HepG2 (cell line): Measurements from ENCODE around the gene ZDHHC18. TPM values are rescaled to one million over a fixed set of nuclear protein-coding genes. Genes with fewer than 3 reads are reported as not detected.
A peak's percentile ranks its signal among the peaks of the same experiment; 100 is the strongest.

Experiments used
- ASH2L ChIP-seq: fragments of 300-600, 200-600 bp; sonication (generic); IDR thresholded peaks from 2 replicates; pipeline ENCODE4 v1.7.0; 2017; ENCODE audit warnings: low read depth, mild to moderate bottlenecking, moderate library complexity, mixed read lengths, low read length; ENCODE audit not compliant: insufficient read length
- BHLHE40 ChIP-seq: IDR thresholded peaks from 2 replicates; pipeline ENCODE4 v1.6.1; 2011; ENCODE audit warnings: low read length, improper control_type of control experiment
- HNF4A ChIP-seq: sonication (generic); formaldehyde crosslinking; IDR thresholded peaks from 2 replicates; pipeline ENCODE4 v1.4.0; 2020; ENCODE audit warnings: missing genetic modification reagents
- NR2F6 ChIP-seq, 2 experiments: IDR thresholded peaks; 2 replicates each; pipeline ENCODE4 v1.6.1; 2016; ENCODE audit warnings: antibody characterized with exemption in 1 of 2, mild to moderate bottlenecking in 1 of 2
- TCF12 ChIP-seq, 2 experiments: fragments of 450-650 bp in 1 of 2; sonication (generic) in 1 of 2; formaldehyde crosslinking in 1 of 2; IDR thresholded peaks; 2 replicates each; pipeline versions ENCODE4 v1.6.1 to v1.8.0; 2017 to 2022; ENCODE audit warnings: antibody characterized with exemption in 1 of 2, mild to moderate bottlenecking in 1 of 2, missing genetic modification reagents in 1 of 2, moderate library complexity in 1 of 2
- ZC3H13 ChIP-seq: sonication (generic); formaldehyde crosslinking; IDR thresholded peaks from 2 replicates; pipeline ENCODE4 v1.8.1; 2023; ENCODE audit warnings: mild to moderate bottlenecking, missing genetic modification reagents, moderate library complexity
- ZKSCAN1 ChIP-seq: fragments of 150-350 bp; IDR thresholded peaks from 2 replicates; pipeline ENCODE4 v1.6.1; 2014; ENCODE audit warnings: low read length
- ZMAT3 ChIP-seq: sonication (generic); formaldehyde crosslinking; conservative IDR thresholded peaks from 2 replicates; pipeline ENCODE4 v1.7.0; 2021; ENCODE audit warnings: missing genetic modification reagents
- ZNF446 ChIP-seq: sonication (generic); formaldehyde crosslinking; IDR thresholded peaks from 2 replicates; pipeline ENCODE4 v1.5.0; 2020; ENCODE audit warnings: mild to moderate bottlenecking, missing genetic modification reagents
- ZNF549 ChIP-seq: sonication (generic); formaldehyde crosslinking; IDR thresholded peaks from 2 replicates; pipeline ENCODE4 v1.5.0; 2020; ENCODE audit warnings: missing genetic modification reagents
- ZNF784 ChIP-seq: sonication (generic); formaldehyde crosslinking; IDR thresholded peaks from 2 replicates; pipeline ENCODE4 v1.5.1; 2020; ENCODE audit warnings: missing genetic modification reagents, mild to moderate bottlenecking, borderline replicate concordance
- ZXDC ChIP-seq: sonication (generic); formaldehyde crosslinking; IDR thresholded peaks from 2 replicates; pipeline ENCODE4 v1.5.0; 2020; ENCODE audit warnings: mild to moderate bottlenecking, missing genetic modification reagents
- polyA plus RNA-seq, 8 experiments: library from polyadenylated mRNA; depleted of rRNA in 3 of 8; stranded (reverse) in 7 of 8; unstranded in 1 of 8; fragments of >200 nt; fragmentation: Illumina TruSeq in 4 of 8; extraction: Trizol in 4 of 8; gene quantifications; 2 replicates each; pipeline versions ENCODE4 v1.2.1 to v1.2.3, GENCODE V29; 2011 to 2016; ENCODE audit warnings: low read depth in 4 of 8, missing spikeins in 1 of 8, mixed read lengths in 1 of 8; ENCODE audit not compliant: insufficient read depth in 1 of 8
- total RNA-seq, 5 experiments: library from RNA; depleted of rRNA; stranded (reverse); fragments of >200 nt; fragmentation: Illumina TruSeq; extraction: Trizol; gene quantifications; 2 replicates each; pipeline ENCODE4 v1.2.3, GENCODE V29; 2016; ENCODE audit warnings: low read depth in 1 of 5
- TF ChIP-seq, protein P1 (sequence below): sonication (generic); formaldehyde crosslinking; IDR thresholded peaks from 2 replicates; pipeline ENCODE4 v1.4.0; 2020; ENCODE audit warnings: mild to moderate bottlenecking, low read depth, missing genetic modification reagents
- TF ChIP-seq, protein P2 (sequence below): sonication (generic); formaldehyde crosslinking; IDR thresholded peaks from 2 replicates; pipeline ENCODE4 v1.4.0; 2020; ENCODE audit warnings: mild to moderate bottlenecking, missing genetic modification reagents
- TF ChIP-seq, protein P3 (sequence below): sonication (generic); formaldehyde crosslinking; IDR thresholded peaks from 2 replicates; pipeline ENCODE4 v1.8.1; 2023; ENCODE audit warnings: missing genetic modification reagents, mild to moderate bottlenecking, borderline replicate concordance
- TF ChIP-seq, protein P4 (sequence below): sonication (generic); IDR thresholded peaks from 2 replicates; pipeline ENCODE4 v1.6.1; 2016; ENCODE audit warnings: low read depth, borderline replicate concordance

Gene ZDHHC18
- total and polyA plus RNA-seq, 2 of the 13 experiments (the other 11 are each of a cell fraction or from before 2014, with no cell fraction given), result 13.2 to 35.3 TPM

GRCh38 chr1:26788836-26789611, 37.5 kb upstream of the ZDHHC18 start (continued):
- TF ChIP-seq, protein P1, sequence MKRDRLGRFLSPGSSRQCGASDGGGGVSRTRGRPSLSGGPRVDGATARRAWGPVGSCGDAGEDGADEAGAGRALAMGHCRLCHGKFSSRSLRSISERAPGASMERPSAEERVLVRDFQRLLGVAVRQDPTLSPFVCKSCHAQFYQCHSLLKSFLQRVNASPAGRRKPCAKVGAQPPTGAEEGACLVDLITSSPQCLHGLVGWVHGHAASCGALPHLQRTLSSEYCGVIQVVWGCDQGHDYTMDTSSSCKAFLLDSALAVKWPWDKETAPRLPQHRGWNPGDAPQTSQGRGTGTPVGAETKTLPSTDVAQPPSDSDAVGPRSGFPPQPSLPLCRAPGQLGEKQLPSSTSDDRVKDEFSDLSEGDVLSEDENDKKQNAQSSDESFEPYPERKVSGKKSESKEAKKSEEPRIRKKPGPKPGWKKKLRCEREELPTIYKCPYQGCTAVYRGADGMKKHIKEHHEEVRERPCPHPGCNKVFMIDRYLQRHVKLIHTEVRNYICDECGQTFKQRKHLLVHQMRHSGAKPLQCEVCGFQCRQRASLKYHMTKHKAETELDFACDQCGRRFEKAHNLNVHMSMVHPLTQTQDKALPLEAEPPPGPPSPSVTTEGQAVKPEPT (CRISPR knock-in tag), result no peak
- TF ChIP-seq ZXDC (CRISPR knock-in tag) (0 out of 2 replicates have a peak, but pooled peaks have one; percentile 38), ZC3H13 (no peak), ZNF446 (CRISPR knock-in tag) (no peak), TCF12 (IDR thresholded peaks at IDR 0.05) (no peak), TCF12 (CRISPR knock-in tag; IDR thresholded peaks at IDR 0.05) (no peak), ZKSCAN1 (no peak), ZMAT3 (CRISPR knock-in tag) (no peak), BHLHE40 (no peak), ZNF784 (CRISPR knock-in tag) (no peak), NR2F6 (IDR thresholded peaks at IDR 0.05) (no peak), NR2F6 (CRISPR knock-in tag; IDR thresholded peaks at IDR 0.05) (peak; percentile 37; the same call in 1 of the 2 replicates), ASH2L (peak; percentile 3), ZNF549 (CRISPR knock-in tag) (no peak), HNF4A (CRISPR knock-in tag) (no peak)
- TF ChIP-seq, protein P2, sequence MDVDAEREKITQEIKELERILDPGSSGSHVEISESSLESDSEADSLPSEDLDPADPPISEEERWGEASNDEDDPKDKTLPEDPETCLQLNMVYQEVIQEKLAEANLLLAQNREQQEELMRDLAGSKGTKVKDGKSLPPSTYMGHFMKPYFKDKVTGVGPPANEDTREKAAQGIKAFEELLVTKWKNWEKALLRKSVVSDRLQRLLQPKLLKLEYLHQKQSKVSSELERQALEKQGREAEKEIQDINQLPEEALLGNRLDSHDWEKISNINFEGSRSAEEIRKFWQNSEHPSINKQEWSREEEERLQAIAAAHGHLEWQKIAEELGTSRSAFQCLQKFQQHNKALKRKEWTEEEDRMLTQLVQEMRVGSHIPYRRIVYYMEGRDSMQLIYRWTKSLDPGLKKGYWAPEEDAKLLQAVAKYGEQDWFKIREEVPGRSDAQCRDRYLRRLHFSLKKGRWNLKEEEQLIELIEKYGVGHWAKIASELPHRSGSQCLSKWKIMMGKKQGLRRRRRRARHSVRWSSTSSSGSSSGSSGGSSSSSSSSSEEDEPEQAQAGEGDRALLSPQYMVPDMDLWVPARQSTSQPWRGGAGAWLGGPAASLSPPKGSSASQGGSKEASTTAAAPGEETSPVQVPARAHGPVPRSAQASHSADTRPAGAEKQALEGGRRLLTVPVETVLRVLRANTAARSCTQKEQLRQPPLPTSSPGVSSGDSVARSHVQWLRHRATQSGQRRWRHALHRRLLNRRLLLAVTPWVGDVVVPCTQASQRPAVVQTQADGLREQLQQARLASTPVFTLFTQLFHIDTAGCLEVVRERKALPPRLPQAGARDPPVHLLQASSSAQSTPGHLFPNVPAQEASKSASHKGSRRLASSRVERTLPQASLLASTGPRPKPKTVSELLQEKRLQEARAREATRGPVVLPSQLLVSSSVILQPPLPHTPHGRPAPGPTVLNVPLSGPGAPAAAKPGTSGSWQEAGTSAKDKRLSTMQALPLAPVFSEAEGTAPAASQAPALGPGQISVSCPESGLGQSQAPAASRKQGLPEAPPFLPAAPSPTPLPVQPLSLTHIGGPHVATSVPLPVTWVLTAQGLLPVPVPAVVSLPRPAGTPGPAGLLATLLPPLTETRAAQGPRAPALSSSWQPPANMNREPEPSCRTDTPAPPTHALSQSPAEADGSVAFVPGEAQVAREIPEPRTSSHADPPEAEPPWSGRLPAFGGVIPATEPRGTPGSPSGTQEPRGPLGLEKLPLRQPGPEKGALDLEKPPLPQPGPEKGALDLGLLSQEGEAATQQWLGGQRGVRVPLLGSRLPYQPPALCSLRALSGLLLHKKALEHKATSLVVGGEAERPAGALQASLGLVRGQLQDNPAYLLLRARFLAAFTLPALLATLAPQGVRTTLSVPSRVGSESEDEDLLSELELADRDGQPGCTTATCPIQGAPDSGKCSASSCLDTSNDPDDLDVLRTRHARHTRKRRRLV (CRISPR knock-in tag), result no peak
- TF ChIP-seq, protein P3, sequence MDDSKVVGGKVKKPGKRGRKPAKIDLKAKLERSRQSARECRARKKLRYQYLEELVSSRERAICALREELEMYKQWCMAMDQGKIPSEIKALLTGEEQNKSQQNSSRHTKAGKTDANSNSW (CRISPR knock-in tag), result no peak
- TF ChIP-seq, protein P4, sequence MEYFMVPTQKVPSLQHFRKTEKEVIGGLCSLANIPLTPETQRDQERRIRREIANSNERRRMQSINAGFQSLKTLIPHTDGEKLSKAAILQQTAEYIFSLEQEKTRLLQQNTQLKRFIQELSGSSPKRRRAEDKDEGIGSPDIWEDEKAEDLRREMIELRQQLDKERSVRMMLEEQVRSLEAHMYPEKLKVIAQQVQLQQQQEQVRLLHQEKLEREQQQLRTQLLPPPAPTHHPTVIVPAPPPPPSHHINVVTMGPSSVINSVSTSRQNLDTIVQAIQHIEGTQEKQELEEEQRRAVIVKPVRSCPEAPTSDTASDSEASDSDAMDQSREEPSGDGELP, result no peak
